Measurements from ENCODE around the gene ACACA. TPM values are rescaled to one million over a fixed set of nuclear protein-coding genes. Genes with fewer than 3 reads are reported as not detected.

The ACACA gene
- total RNA-seq, 1 donor from 2014 or later = 122 TPM

DNA sequence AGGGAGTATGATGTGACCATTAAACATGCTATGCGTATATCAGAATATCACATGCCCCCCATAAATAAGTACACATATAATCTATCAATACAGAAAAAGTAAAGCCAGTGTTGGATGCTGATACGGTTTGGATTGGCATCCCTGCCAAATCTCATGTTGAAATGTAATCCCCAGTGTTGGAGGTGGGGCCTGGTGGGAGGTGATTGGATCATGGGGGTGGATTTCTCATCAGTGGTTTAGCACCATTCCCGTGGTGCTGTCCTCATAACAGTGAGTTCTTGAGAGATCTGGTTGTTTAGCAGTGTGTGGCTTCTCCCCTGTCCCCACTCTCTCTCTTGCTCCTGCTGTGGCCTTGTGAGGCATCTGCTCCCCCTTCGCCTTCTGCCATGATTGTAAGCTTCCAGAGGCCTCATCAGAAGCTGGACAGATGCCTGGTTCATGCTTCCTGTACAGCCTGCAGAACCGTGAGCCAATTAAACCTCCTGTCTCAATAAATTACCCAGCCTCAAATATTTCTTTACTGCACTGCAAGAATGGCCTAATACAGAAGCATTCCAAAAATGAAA, 369.0 kb downstream of the ACACA start:
- H3K27me3 Mint-ChIP-seq = no peaks in the 10 kb centered on the region
- no peaks in the 10 kb centered on the region for H3K9me3 Mint-ChIP-seq
- DNase-seq = no peak
- H3K27ac Mint-ChIP-seq = no peak overlapping the region
- H3K4me3 Mint-ChIP-seq = no peak overlapping the region
- H3K36me3 Mint-ChIP-seq (ENCODE audit: low read depth) = peaks cover 32% of the 10 kb centered on the region
- intact Hi-C loops (cut with micrococcal nuclease) = no loop called here
- H3K4me1 Mint-ChIP-seq = peaks cover 3% of the 10 kb centered on the region

Other genes with a start within 250 kb of the ACACA start
- gene C17orf78, start 30.9 kb downstream of the ACACA start, total RNA-seq = not detected in 2 replicates
- 43.2 and 46.7 TPM in 2 replicates for gene TADA2A, start 50 bp upstream of the ACACA start, total RNA-seq
- 18.7 and 20.2 TPM in 2 replicates for gene DUSP14, start 83.1 kb upstream of the ACACA start, total RNA-seq
- gene SYNRG, start 202.6 kb upstream of the ACACA start, total RNA-seq = 44.1 and 45.3 TPM in 2 replicates
- gene DDX52, start 236.6 kb upstream of the ACACA start, total RNA-seq = 46.6 and 50.0 TPM in 2 replicates

All from activated CD4-positive, alpha-beta T cell treated with anti-CD3 and anti-CD28 coated beads, Interleukin-2, amount 10 ng/mL, durations not matched to agents 24 days and 14 days (primary cell).